NCI-H774 (cell line): ENCODE data around the gene PAN3.
"Not testable (repeated sequence)": the region's sequence is repeated elsewhere in the genome, so short reads cannot be mapped to it uniquely, and the experiment has no call there.

ENCODE experiments used
- DNase-seq: peaks from one replicate; lab custom pipeline; 2025; lab: John Stamatoyannopoulos, UW

The PAN3 gene

GRCh38 chr13:28138756-28139470 lies 568 bp downstream of the PAN3 start:
- DNase-seq, result no peak

DNA sequence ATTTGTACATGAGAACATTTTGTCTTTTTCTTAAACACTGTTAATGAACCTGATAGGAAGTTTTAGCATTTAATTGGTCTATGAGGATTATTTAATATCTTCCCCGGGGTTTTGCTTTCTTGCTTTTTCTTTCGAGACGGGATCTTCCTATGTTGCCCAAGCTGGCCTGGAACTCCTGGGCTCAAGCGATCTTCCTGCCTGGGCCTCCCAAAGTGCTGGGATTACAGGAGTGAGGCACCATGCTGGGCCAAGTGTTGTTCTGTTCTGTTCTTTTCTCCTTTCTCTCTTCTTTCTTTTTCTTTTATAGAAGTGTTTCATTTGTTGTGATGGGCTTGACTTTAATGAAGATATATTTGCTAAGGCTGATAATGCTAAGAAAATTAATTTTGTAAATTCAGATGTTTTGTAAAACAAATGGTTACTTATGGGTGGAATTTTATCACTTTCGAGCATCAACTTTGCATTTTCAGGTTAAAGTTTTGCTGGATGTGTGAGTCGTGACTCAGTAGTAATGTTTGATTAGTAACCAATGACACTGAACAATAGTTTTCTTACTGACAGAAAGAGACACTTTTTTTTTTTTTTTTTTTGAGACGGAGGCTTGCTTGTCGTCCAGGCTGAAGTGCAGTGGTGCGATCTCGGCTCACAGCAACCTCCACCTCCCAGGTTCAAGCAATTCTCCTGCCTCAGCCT lies 2.2 kb downstream of the PAN3 start:
- no peak for DNase-seq

DNA sequence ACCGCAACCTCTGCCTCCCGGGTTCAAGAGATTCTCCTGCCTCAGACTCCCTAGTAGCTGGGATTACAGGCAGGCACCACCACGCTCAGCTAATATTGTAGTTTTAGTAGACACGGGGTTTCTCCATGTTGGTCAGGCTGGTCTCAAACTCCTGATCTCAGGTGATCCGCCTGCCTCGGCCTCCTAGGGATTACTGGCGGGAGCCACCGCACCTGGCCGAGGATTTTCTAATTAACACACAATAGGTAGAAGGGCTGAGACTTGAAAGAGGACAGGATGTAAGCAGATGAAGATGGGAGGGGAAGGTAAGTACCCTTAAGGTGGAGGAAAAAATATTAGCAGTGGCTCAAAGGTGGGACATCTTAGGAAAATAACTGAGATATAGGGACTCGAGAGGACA lies 3.2 kb downstream of the PAN3 start:
- DNase-seq, result not testable (repeated sequence)

- DNase-seq, result no peak
Observed at GRCh38 chr13:28145049-28145448, 6.7 kb downstream of the PAN3 start.

DNA sequence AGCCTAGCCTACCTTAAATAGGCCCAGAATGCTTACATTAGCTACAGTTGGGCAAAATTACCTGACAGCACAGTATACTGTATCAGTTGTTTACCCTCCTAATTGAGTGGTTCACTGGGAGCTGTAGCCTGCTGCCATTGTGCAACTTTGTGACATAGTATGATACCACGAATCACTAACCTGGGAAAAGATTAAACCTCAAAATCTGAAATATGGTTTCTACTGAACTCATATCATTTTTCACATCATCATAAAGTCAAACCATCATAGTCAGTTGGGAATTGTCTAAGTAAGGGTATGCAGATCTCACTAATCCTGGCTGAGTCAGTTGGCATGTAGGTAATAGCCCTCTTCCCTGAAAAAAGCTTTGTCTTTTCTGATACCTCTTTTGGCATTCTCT lies 9.2 kb downstream of the PAN3 start:
- DNase-seq, result no peak

GRCh38 chr13:28159057-28159456 lies 20.7 kb downstream of the PAN3 start:
- no peak for DNase-seq

GRCh38 chr13:28161370-28161769 lies 23.0 kb downstream of the PAN3 start:
- DNase-seq, result no peak

DNA sequence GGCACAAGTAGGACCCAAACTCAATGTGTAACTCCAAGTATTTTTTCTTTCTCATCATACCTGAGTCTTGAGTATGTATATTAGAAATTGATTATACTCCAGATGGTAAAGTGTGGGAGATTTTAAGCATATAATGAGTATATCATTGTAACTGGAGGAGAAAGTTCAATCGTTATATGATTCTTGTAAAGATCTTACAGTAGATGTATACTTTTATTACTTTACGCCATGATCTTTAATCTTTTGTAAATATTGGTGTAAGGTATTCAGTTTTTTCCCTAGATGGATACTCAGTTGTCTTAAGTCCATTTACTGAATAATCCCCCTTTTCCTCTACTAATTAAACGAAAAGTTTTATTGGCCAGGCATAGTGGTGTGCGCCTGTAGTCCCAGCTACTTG lies 25.2 kb downstream of the PAN3 start:
- DNase-seq, result no peak

DNA sequence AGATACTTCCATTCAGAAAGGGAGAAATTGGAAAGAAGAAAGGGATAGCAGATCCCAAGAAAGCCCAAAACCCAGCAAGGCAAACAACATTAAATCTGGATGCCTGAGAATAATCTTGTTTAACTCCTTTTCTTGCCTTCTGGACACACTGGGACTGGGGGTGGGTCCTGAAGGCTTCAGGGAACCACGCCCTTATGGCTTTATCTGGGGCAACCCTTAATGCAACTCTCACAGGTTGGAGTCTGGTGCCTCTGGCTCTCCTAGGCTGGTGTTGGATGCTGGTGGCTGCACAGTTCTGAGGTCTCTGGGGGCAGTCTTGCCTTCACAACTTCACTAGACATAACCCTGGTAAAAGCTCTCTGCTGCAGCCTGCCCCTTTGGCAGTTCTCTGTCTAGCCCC lies 27.9 kb downstream of the PAN3 start:
- no peak for DNase-seq

DNA sequence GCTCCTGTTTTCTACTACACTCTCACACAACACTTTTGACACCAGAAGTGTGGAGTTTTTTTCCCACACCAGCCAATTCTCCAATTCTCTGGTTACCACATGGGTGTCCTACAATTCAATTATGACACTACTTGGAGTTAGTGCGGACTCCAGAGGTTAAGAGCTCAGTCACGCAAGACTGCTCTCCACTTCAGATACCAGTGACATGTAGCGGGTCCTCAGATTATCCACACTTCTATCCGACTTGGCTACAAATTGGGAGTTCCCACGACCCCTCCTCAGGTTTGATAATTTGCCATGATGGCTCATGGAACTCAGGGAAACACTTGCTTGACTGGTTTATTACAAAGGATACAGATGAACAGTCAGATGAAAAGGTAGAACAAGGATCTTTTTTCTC lies 32.9 kb downstream of the PAN3 start:
- DNase-seq, result no peak

DNA sequence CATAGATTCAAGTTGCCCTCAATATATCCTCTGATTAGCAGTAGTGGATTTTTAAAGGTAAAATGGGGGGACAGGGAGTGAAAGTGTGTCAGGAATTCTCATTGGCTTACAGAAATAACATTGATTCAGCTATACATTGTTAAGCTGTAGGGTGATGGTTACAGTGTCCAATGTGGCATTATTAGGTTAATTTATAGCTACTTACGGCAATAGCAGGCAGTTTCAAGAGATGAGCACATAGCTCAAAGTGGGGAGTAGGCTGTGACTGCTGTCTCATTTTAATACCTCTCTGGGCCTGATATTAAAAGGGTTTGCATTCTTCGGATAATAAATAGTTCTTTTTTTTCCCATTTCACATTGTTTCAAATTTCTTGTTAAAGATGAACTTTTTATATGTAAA lies 34.6 kb downstream of the PAN3 start:
- DNase-seq, result no peak

DNA sequence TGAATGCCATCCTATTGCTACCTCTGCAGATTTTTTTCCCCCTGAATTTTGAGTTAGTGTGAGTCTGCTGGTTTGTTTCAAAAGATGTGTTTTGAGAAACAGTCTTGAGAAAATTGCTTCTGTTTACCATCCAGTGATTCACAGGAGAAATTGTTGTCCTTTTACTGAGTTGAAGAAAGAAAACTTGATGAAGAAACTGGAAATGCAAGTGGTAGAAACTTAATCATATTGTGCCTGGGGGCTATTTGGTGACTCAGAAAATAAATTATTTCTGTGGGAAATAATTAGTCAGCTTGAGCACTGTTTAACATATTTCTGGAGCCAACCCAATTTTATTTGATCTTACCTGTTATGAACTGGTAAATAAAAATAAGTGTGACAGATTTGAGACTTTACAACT lies 35.4 kb downstream of the PAN3 start:
- DNase-seq, result no peak

DNA sequence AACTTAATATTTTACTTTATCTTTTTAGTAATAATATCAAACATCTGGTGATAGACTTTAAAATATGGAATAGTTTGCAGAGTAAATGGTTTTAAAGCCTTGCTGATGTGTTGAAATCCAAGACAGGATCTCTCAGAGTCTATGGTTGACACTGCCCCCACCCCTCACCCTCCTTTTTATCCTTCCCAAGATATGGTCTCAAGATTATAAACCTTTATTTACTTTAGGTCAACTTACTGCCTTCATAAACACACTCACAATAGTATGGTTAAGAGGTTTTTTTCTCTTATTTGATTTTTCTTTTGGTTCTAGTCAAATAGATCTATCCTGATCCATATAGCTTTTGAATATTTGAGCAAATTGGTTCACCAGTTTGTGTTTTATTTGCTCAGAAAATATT lies 39.0 kb downstream of the PAN3 start:
- DNase-seq, result no peak

GRCh38 chr13:28177877-28178276 lies 39.5 kb downstream of the PAN3 start:
- no peak for DNase-seq

GRCh38 chr13:28179974-28180373 lies 41.6 kb downstream of the PAN3 start:
- DNase-seq, result no peak

DNA sequence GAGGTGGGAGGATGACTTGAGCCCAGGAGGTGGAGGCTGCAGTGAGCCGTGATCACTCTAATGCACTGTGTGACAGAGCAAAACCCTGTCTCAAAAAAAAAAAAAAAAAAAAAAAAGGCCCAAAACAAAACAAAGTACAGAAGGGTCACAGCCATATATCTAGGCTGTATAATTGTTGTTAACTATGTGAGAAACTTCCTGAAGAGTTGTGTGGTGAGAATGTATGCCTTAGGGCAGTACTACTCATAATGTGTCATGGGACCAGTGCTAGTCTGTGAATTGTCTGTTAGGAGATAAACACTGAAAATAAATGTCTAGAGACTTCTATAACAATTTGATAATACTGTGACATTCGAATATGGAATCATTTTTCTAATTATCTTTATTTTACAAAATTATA lies 43.1 kb downstream of the PAN3 start:
- no peak for DNase-seq

DNA sequence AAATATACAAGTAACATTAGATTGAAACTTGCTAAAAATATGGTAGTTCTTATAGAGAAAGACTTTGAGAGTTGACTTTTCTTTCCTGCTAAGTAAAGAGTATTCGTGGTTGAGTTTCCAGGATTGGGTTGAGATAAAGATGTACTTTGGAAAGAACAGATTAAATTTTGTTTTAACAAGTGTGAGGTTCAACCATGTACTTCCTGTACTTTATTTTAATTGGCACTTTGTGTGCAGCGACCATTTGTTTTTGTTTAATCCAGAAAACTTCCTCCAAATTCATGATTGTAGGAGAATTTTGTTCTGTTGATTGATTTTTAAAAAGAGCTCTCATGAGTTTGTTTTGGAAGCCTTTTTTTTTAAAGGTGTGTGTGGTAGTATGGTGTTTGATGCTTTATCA lies 46.9 kb downstream of the PAN3 start:
- no peak for DNase-seq

- DNase-seq, result no peak
Observed at GRCh38 chr13:28199089-28199488, 60.7 kb downstream of the PAN3 start.

DNA sequence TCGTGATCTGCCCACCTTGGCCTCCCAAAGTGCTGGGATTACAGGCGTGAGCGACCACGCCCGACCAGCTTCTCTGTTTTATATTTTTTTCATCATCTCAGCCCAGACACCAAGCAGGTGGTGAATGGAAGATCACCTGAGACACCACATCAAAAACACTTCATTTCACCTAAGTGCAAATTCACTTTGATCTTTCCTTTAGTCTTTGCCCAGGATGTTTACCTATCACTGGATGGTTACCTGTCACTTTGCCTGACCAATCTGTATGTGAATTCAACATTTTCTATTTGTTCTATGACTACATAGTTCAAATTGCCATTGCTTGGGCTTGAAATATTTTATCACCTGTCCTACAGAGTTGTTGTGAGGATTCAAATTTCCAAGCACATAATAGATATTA lies 65.7 kb downstream of the PAN3 start:
- no peak for DNase-seq

DNA sequence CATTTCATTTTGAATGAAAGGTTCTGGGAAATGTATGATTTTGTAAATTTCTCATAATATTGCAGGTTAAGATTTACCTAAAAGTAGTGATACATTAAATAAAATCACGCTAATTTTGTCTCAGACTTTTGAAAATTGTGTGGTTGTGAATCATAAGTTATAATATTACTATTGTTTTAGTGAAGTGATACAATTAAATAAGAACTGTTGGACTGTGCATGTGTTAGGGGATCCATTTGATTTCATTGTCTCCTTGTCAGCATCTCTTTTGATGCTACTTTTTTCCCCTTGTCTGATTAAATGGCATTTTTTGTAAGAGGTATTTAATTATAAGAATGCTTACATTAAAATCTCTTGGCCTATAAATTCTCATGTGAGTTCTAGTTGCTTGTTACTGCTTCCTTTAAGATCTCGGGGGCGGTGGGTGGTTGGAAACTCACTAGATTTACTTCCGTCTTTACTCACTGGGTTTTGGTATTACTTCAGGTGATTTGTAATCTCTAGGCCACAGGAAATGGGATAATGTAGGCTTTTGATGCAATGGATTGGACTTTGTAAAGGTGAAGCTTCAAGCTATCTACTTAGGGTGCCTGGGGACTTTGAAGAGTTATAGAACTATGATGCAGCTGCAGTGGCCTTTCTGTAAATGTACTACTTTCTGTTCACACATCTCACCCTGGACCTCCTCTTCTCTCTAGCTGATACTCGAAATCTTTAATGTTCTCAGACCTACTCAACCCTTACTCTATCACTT lies 66.5 kb downstream of the PAN3 start:
- no peak for DNase-seq

DNA sequence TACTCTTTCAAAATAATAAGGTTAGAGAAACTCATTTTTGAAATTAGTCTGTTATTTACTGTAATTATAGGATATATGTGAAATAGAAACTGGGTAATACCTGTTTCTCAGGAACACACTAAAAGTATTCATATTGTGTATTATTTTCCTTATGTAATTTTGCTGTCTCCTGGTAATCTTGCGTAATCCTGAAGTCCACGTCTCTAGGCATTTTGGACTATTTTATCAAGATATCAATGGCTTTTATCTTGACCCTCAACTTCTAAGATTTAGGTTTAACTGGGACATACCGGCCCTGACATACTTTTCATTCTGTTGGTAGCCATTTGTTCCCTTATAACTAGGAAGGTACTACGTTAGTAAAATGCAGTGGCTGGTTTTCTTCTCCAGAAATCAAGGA lies 80.3 kb downstream of the PAN3 start:
- no peak for DNase-seq

GRCh38 chr13:28219408-28220099 lies 81.2 kb downstream of the PAN3 start:
- no peak for DNase-seq

- DNase-seq, result no peak
Observed at GRCh38 chr13:28220166-28220565, 81.8 kb downstream of the PAN3 start.
